Measurements from ENCODE around the gene GPC6.
"Not testable (repeated sequence)": the region's sequence is repeated elsewhere in the genome, so short reads cannot be mapped to it uniquely, and the experiment has no call there.

The GPC6 gene

DNA sequence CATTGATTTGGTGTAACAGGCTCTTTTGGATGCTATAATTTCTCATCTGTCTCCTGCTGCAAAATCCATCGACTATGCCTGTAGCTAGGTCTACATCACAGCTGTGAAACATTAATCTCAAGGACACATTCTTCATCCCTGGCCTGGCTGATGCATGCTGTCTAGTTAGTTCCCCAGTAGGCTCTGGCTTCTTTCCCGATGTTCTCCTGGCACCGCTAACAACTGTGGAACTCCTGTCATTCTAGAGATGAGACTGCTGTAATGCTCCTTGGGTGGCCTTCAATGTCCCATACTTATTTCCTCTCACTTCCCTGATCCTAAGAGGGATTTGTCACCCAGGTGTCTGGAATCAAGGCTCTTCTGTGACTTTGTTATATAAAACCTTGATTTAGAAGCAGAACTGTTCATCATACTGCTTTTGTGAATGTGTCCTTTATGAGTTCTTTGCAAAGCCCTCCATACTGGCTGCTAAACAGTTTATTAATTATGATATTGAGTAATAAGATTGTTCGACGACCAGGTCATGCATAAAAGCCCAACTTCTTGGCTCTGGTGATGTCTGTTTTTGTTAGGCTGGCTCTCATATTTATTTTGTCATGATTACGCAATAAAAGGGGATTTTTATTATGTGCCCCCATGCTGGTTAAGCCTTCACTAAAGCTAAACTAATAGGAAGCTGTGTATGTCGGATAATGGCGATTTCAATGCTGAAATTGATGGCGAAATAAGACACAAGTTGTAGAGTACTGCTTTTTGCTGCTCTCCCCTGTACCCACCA lies 1025.4 kb downstream of the GPC6 start:
- DNase-seq (ENCODE audit: low spot score): no peak

DNA sequence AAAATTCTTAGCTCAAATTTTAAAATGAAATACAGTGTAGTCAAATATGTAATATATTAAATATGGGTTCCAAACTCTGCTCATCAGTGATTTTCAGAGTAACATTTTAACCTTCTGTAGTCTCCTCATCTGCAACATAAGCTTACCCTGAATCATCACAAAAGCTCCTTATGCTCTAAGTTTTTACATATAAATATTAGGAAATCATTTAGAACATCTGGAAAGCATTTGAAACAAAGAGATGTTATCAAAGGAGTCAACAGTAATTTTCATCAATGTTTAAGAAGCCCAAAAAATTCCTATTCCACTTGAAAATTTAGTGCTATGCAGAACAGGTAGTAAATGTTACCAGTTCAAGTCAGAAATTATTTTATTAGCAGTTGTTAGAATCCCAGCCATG lies 1028.1 kb downstream of the GPC6 start:
- no peak for DNase-seq (ENCODE audit: low spot score)

DNA sequence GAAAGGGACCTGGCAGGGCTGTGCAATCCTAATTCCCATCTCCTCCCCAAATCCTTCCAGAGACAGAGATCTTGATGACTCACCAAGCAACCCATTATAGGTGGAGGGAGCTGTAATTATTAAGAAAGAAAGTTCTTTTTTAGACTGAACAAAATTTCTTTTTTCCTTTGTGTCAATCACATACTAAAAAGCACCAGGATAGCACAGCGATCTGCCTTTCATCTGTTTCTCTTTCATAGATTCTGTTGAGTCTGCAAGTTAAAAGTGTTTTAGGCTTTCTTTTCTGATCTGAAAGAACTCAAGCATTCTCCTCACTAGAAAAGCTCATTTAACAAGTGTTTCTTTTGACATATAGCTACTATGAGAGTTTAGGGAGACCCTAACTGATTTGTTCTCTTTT lies 1030.1 kb downstream of the GPC6 start:
- DNase-seq (ENCODE audit: low spot score): no peak

DNA sequence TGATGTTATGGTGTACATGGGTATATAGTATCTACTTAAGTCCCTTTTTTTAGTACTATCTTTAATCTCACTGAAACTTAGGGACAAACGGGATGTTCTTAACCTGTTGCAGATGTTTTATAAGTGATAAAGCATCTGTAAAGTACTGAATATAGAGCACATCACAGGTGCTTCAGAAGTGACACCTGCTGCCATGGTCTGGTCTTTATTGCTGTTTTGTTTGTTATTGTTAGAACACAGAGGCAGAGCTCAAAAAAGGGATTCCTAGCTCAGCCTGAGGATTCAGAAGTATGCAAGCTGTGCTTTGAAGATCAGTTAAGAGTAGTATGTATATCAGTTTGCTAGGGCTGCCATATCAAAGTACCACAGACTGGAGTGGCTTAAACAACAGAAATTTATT lies 1033.4 kb downstream of the GPC6 start:
- no peak for DNase-seq (ENCODE audit: low spot score)

DNA sequence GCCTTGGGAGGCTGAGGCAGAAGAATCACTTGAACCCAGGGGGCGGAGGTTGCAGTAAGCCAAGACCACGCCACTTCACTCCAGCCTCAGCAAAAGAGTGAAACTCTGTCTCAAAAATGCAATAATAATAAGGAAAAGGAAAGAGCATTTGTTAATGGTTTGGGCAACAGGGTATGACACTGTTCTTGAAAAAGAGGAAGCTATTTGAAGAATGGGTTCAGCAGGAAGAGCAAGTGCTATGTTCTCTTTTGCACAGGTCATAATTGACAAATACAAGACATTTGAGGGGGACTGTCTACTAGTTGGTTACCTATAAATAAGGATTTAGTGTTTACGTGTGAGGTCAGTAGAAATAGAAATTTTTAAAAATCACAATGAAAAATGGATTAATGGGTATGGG lies 1034.6 kb downstream of the GPC6 start:
- DNase-seq (ENCODE audit: low spot score): no peak

DNA sequence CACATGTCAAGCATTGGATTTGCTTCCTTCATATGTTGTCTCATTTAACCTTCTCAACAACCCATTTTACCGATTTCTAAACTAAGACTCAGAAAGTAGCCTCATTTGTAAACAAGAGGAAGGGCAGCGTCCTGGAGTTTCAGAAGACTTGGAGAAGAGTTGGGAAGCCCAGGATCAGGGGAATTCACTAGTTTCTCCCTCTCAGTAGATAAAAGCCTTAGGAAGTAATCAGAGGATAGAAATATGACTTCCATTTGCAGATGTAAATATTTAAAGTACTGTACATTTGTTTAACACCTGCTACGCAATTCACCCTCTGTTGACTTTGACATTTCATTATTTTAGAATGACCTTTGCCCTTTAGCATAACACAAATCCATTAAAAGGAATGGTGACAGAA lies 1036.4 kb downstream of the GPC6 start:
- DNase-seq (ENCODE audit: low spot score): no peak

DNA sequence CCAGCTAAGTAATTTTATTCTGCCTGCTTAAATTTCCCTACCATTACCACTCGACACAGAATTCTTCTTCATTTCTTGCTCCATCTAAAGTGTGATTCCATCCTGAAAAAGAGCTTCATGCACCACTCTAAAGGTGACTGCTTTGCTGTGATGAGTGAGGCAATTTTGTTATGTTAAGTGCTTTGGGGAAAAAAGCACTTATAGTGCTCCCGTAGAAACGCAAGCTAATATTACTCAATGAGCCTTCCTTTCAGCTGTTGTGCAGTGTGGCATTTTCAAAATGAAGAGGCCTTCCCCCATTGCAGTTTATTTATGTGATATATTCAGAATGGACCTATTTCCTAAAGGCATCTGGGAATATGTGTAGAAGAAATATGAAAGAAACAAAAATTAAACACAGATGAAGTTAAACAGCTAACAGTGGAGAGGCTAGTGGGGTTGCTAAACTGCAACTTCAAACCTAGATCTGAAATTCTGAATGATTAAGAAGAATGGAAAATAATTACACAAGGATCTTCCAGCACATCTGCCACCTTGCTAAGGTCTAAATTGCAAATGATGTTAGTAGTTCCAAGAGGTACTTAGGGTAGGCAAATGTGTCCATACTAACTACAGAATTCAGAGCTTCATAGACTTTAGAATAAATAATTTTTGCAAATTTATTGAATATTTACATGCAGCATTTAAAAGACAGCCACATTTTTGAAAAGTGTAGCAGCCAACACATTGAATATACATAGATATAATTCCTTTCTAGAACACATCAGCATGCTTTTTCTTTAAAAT lies 1041.2 kb downstream of the GPC6 start:
- no peak for DNase-seq (ENCODE audit: low spot score)

DNA sequence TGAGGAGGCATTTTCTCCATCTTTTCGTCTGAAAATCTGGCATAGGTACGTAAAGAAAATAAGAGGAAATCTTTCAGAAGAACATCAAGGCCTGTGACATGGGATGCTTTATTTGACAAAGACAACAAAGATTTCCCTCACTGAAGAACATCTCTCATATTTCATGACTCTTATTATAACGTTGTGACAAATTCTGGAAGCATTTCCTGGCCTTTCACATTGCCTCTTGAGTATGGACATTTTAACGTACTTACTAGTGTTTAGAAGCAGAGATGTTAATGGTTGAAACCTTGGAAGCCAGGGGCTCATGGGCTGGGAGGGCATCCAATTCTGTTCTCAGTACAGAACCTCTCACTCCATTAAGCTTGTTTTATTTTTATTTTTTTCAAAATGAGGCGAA lies 1042.1 kb downstream of the GPC6 start:
- no peak for DNase-seq (ENCODE audit: low spot score)

DNA sequence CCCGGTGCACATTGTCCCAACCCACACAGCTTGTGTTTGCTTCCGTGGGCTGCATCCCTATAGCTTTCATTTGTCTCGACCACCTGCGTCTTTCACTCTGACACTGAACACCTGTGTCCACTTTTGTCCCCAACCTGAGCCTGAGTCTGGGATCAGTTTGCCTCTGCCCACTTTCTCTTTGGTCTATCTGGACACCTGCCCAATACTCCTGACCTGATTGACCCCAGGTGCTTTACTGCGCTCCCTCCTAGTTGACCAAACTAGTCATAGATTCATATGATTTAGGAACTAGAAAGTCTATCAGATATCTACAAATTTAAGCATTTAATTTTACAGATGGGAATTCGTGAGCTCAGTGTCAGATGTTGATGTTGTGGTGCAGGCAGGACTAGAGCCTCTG lies 1043.0 kb downstream of the GPC6 start:
- no peak for DNase-seq (ENCODE audit: low spot score)

DNA sequence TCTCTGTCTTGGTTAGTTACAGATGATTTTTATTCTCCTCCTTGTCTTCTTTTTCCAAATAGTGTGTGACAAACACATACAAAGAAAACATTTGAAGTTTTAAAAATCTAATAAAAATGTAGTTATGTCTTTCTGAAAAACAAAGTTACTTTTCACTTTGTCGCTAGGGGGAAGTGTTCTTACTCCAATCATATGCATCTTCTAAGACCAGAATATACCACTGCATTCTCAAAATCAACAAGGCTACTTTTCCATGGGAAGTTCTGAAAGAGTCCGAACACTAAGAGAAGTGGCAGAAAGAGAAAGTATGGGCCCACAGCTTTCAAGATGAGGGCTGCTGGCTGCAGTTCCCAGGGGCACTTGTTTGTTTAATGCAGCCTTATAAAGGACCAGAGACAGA lies 1043.9 kb downstream of the GPC6 start:
- no peak for DNase-seq (ENCODE audit: low spot score)

DNA sequence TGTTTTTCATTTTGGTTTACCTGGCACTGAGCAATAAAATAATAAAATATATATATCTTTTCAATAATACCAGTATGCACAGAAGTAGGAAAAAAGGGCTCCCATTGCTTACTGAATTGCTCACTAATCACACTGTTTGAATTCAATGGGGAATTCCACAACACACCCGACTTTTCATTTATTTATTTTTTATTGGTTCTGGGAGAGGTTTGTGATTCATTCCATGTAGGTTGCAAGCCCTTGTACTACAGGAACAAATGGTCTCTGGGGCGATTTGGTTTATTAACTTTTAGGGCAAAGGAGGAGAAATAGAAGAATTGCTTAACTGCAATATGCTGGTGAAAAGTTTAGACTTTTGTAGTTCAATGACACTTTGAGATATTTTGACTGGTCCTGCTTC lies 1045.4 kb downstream of the GPC6 start:
- DNase-seq (ENCODE audit: low spot score): no peak

DNA sequence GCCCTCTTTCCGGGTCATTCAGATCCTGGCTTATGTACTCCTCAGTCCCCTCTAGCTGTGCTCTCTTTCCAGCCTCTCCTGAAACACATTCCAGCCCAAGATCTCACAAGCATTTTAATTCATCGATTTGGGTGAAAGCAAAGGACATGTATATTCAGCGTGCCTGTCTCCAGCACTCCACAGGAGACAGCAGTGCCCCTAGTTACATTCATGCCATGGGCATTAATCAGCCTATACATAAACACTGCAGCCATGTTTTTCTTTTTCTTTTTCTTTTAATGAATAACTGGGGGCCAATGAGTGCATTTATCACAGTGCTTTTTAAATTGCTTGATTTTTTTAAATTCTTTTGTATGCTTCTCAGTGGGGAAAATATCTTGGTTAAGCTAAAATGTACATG lies 1053.7 kb downstream of the GPC6 start:
- no peak for DNase-seq (ENCODE audit: low spot score)

DNA sequence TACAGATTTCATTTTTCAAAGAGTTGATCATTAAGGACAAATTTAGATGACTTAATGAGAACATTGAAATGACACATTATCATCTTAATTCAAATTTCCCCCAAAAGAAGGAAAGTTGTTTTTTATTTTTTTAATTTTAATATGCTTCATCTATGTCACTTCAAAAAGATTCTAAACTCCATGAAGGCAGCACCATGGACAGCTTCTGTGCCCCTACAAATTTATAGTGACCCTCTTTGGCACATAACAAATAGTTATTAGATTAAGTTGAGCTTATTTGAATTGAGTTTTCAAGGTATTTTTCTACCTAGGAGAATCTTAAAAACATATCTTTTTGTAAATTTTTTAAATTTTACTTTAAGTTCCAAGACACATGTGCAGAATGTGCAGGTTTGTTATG lies 1054.2 kb downstream of the GPC6 start:
- DNase-seq (ENCODE audit: low spot score): no peak

DNA sequence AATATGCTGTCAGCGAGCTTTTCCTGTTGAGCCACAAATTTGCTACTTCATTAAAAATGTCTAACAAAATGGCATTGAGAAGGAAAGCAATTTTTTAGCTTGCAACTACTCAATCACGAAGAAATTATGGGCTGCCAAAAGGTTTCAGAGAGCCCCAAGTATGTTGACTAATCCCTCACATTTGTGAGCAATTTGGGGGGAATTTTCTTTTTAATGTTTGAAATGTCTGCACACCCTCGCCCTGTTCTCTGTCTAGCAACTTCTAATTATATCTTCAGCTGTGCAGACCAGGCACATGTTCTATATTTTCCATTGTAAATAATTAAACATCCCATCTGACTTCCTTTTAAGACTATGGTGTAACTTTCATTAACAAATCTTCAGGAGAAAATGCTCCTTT lies 1060.0 kb downstream of the GPC6 start:
- no peak for DNase-seq (ENCODE audit: low spot score)

DNA sequence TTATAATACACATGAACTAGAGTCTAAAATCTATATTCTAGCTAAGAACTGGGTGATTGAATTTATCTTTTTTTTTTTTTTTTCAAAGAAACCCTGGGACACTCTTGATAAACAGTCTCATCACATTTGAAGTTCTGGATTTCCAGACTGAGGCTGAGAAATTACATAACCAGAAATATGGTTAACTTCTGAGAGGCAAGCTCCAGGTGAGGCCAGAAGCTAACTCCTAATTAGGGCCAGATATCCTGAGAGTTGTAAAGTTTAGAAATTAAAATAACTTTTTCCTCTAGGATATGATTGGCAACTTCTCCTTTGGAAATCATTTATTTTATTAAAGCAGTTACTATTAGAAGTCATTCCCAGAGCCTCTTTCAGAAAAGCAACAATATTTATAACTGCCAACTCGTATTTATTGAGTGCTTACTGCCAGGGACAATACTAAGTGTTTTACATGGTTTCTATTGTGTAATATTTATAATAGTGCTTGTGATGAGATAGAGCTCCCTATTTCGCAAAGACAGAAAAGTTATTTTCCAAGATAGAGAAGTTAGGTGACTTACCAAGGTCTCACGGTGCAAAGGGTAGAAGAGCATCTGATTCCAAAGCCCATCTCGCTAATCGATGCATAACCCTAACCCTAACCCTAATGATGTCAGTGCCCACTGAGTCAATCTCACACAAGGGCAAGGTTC lies 1065.2 kb downstream of the GPC6 start:
- DNase-seq (ENCODE audit: low spot score): no peak

DNA sequence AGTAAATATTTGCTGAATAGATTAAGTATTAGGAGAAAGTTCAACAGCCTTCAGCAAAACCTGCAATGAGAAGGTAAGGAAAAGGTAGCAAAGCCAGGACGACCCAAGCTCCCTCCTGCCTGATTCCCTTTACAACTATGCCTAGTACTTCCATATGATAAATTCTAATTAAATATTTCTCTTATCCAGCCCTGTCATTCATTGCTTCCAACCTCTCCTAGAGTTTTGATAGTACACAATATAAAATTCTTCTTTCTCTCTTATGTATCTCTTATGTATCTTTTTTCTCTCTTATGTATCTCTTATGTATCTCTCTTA lies 1065.7 kb downstream of the GPC6 start:
- DNase-seq (ENCODE audit: low spot score): no peak

DNA sequence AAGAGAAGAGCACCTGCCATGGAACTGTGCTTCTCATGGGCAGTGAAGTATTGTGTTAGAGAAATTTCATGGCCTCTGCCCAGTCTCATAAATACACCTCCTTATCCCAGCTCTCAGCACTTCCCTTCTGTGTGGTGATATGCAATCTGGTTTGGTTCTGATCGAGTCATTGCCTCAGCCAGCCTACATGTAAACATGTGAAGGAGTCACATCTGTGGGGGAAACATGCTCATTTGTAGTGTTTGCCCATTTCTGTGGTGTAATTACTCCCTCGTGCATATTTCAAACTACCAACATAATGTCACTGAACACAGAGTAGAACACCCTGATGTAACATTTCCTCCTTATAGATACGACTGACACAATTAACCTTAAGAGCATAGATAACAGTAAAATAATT lies 1069.9 kb downstream of the GPC6 start:
- DNase-seq (ENCODE audit: low spot score): no peak

DNA sequence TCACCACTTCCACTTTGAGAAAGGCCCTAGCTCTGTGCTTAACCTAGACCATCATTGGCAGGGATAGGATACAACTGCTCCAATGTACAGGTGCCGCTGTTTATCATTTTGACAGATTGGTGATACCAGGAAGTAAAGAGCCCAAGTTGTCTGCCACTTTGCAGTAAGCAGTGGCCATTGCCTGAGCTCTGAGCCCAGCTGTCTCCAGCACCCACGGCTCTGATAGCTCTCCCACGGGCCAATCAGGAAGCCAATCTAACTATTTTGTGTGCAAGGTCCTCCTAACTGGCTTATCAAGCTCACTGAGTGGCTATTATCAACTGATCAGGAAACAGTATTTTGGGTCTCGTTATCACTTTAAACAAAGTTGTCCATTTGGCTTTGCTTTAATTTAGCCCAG lies 1071.7 kb downstream of the GPC6 start:
- no peak for DNase-seq (ENCODE audit: low spot score)

DNA sequence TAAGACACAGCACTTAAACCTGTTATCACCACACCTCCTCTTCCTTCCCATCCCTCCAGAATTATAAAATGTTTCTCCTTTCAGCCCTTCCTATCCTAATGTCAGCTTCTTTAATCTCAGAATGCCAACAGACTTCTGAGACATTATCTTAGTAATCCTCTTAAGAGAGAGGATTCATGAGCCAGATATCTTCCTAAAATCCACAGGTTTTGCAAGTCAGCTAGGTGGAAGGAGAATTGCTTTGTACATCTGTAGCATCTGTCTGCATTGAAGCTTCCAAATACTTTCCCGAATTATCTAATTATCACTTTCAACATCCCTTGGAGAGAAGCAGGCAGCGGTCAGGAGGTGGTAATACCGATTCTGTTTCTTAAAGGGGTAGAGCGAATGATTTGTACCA lies 1073.8 kb downstream of the GPC6 start:
- DNase-seq (ENCODE audit: low spot score): no peak

DNA sequence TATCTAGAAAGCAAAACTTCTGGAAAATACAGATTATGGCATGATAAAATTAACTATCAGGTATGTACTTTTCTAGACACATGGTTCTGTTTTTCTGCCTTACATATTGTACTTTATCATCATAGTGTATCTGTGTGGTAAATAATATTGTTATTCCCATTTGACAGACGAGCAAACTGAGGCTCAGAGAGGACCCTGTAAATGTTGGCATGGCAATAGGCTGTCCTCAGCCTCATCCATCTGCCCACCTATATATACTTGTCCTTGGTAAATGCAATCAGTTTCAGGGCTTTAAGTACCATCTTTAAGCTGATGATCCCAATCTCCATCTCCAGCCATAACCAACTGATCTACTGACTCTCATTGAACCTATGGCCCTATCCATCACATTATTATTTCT lies 1074.9 kb downstream of the GPC6 start:
- no peak for DNase-seq (ENCODE audit: low spot score)

DNA sequence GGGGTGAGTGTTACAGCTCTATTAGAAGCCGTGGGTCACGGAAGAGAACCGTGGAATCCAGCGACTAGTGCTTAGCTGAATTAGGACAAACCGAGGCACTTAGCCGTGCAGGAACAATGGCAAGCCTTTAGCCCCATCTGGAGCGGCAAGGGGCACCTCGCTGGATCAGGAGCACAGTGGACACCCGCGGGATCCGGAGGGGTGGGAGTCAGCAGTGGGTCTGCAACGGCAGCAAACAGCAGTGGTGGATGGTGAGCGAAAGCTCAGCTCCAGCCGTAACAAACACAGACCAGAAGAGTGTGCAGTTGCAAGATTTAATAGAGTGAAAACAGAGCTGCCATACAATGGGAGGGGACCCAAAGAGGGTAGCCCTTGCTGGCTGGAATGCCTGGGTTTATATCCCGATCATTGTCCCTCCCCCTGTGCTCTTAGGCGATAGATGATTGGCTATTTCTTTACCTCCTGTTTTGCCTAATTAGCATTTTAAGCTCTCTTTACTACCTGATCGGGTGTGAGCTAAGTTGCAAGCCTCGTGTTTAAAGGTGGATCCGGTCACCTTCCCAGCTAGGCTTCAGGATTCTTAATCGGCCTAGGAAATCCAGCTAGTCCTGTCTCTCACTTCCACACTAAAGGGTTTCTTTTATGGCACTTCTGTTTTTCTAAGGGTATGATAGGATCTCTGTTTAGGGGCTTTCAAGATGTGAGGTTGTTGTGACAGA lies 1076.4 kb downstream of the GPC6 start:
- DNase-seq (ENCODE audit: low spot score): not testable (repeated sequence)

DNA sequence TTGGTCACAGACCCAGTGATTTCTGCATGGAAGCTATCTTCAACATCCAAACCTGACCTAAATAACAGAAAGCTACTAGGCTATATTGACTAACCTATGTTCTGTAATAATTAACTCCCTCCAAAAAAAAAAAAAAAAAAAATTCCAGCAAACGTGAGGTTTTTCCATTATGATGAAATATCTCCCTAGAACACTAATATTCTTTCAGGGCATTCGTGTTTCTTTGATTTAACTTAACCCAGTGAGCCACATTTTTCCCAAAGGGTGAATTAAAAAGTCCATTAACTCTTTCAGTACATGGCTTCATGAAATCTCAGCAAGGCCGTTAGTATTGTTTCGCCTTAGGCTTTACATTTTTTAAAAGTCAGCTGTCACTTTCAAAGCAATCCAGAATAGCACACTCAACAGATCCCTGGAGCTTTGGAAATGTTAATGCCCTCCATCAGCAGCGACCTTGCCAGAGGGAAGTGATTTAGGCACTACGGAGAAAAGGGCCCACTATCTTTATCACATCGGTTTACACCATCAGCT lies 1077.1 kb downstream of the GPC6 start:
- no peak for DNase-seq (ENCODE audit: low spot score)

Data from iPS-NIHi11 (cell line).